HCT116 (cell line): ENCODE measurements around the gene TIMM21. TPM values are rescaled to one million over a fixed set of nuclear protein-coding genes. Genes with fewer than 3 reads are reported as not detected.

ENCODE experiments used
- ATAC-seq: fragments of 200-7000 bp; cut with Tn5 transposase; 2 replicates; pipeline ENCODE4 v1.9.1; 2020; ENCODE audit warnings: mild to moderate bottlenecking, moderate library complexity
- BruUV-seq: library from RNA; stranded (reverse); fragments of 400-500 nt; replicated peaks from 2 replicates; lab custom pipeline; 2021; lab: Mats Ljungman, UMichigan
- CTCF ChIA-PET: fragments of 300-600 bp; sonication (Branson Sonifier 250); formaldehyde crosslinking; loops from one replicate; lab custom pipeline; 2021; ENCODE audit warnings: antibody characterized with exemption; lab: Charles Lee
- POLR2A ChIA-PET: fragments of 300-600, 350-600 bp; sonication (Branson Sonifier 250); formaldehyde crosslinking; loops from one replicate; lab custom pipeline; 2021; ENCODE audit warnings: antibody characterized with exemption; lab: Charles Lee
- RAD21 ChIA-PET, 2 experiments: fragments of 300-600 bp; sonication (Branson Sonifier 250); formaldehyde crosslinking; loops; one replicate each; lab custom pipeline; 2023; ENCODE audit warnings: low total read pairs in 2 of 2; ENCODE audit not compliant: uncharacterized antibody in 2 of 2, unreplicated experiment in 2 of 2, low non-redundant PET in 1 of 2; lab: Charles Lee
- DNase-seq: peaks from one replicate; pipeline ENCODE4 v3.0.0-alpha.2; 2010; ENCODE audit warnings: low read depth, low spot score
- H2AFZ ChIP-seq: fragments of 200-600 bp; shearing (Covaris generic), sonication (generic); 2 replicates; pipeline ENCODE4 v1.6.1; 2017; ENCODE audit warnings: low read depth, mixed run types, mixed read lengths, antibody characterized with exemption, low read length; ENCODE audit not compliant: poor library complexity, severe bottlenecking
- H3K27ac ChIP-seq: 2 replicates; pipeline ENCODE4 v1.5.1; 2012; ENCODE audit warnings: low read depth, low read length
- H3K27me3 ChIP-seq: fragments of 200-600 bp; sonication (generic); 2 replicates; pipeline ENCODE4 v1.6.1; 2016; ENCODE audit warnings: mixed run types, low read length, mixed read lengths; ENCODE audit not compliant: insufficient read depth
- H3K36me3 ChIP-seq, 2 experiments: fragments of 200-500 bp in 1 of 2; fragments of 200-600 bp in 1 of 2; sonication (Bioruptor generic) in 1 of 2; sonication (generic) in 1 of 2; 2 replicates each; pipeline versions ENCODE4 v1.5.1 to v1.6.1; 2014 to 2016; ENCODE audit warnings: low read length in 2 of 2, inconsistent platforms in 1 of 2, mixed read lengths in 1 of 2, mixed run types in 1 of 2; ENCODE audit not compliant: insufficient read depth in 2 of 2, control insufficient read depth in 1 of 2
- H3K4me1 ChIP-seq, 2 experiments: fragments of 200-600 bp in 1 of 2; sonication (generic) in 1 of 2; 2 replicates each; pipeline versions ENCODE4 v1.5.1 to v1.6.1; 2012 to 2017; ENCODE audit warnings: low read length in 2 of 2, inconsistent platforms in 1 of 2, mild to moderate bottlenecking in 1 of 2, mixed read lengths in 1 of 2, mixed run types in 1 of 2, moderate library complexity in 1 of 2; ENCODE audit not compliant: insufficient read depth in 2 of 2, control insufficient read depth in 1 of 2
- H3K4me2 ChIP-seq: fragments of 200-600 bp; sonication (generic); 2 replicates; pipeline ENCODE4 v1.6.1; 2017; ENCODE audit warnings: mixed run types, low read length, mixed read lengths
- H3K4me3 ChIP-seq, 2 experiments: fragments of 200-600 bp in 1 of 2; sonication (generic) in 1 of 2; replicated peaks in 1 of 2; 2 replicates each; pipeline ENCODE4 v1.5.1; 2011 to 2016; ENCODE audit warnings: low read length in 2 of 2, control low read depth in 1 of 2, low read depth in 1 of 2, mild to moderate bottlenecking in 1 of 2, mixed read lengths in 1 of 2, mixed run types in 1 of 2
- H3K79me2 ChIP-seq: fragments of 200-600 bp; sonication (generic); 2 replicates; pipeline ENCODE4 v1.6.1; 2017; ENCODE audit warnings: mild to moderate bottlenecking, mixed run types, low read length, moderate library complexity, mixed read lengths; ENCODE audit not compliant: insufficient read depth
- H3K9ac ChIP-seq: fragments of 200-600 bp; sonication (generic); 2 replicates; pipeline ENCODE4 v1.6.1; 2016; ENCODE audit warnings: low read length, mixed read lengths
- H3K9me2 ChIP-seq: fragments of 200-600 bp; sonication (generic), shearing (Covaris generic); 2 replicates; pipeline ENCODE4 v1.6.1; 2017; ENCODE audit warnings: mixed run types, mild to moderate bottlenecking, moderate library complexity; ENCODE audit not compliant: insufficient read depth
- H3K9me3 ChIP-seq, 2 experiments: fragments of 200-500 bp in 1 of 2; fragments of 200-600 bp in 1 of 2; sonication (Bioruptor generic) in 1 of 2; sonication (generic) in 1 of 2; 2 replicates each; pipeline ENCODE4 v1.6.1; 2014 to 2017; ENCODE audit warnings: low read length in 2 of 2, mixed read lengths in 2 of 2, inconsistent platforms in 1 of 2, low read depth in 1 of 2, mild to moderate bottlenecking in 1 of 2, mixed run types in 1 of 2, moderate library complexity in 1 of 2; ENCODE audit not compliant: control insufficient read depth in 1 of 2, insufficient read depth in 1 of 2
- H4K20me1 ChIP-seq: fragments of 200-600 bp; sonication (generic), shearing (Covaris generic); 2 replicates; pipeline ENCODE4 v1.6.1; 2017; ENCODE audit warnings: mixed run types, mild to moderate bottlenecking, moderate library complexity; ENCODE audit not compliant: insufficient read depth
- CBX3 ChIP-seq: IDR thresholded peaks from 2 replicates; pipeline ENCODE4 v1.6.1; 2012; ENCODE audit warnings: low read depth
- EGR1 ChIP-seq: IDR thresholded peaks from 2 replicates; pipeline ENCODE4 v1.6.1; 2012; ENCODE audit warnings: low read depth
- EZH2 ChIP-seq: fragments of 200-600 bp; sonication (generic); IDR thresholded peaks from 2 replicates; pipeline ENCODE4 v1.6.1; 2017; ENCODE audit warnings: antibody characterized with exemption, mixed run types
- EZH2phosphoT487 ChIP-seq: fragments of 200-600 bp; IDR thresholded peaks from 2 replicates; pipeline ENCODE4 v1.6.1; 2018; ENCODE audit warnings: antibody characterized with exemption, borderline replicate concordance
- FOSL1 ChIP-seq: IDR thresholded peaks from 2 replicates; pipeline ENCODE4 v1.6.1; 2012; ENCODE audit warnings: low read depth
- POLR2A ChIP-seq: IDR thresholded peaks from 2 replicates; pipeline ENCODE4 v1.7.0; 2011; ENCODE audit warnings: borderline replicate concordance; ENCODE audit not compliant: insufficient read depth, insufficient read length; ENCODE audit errors: extremely low read depth
- POLR2AphosphoS5 ChIP-seq: IDR thresholded peaks from 2 replicates; pipeline ENCODE4 v1.6.1; 2011; ENCODE audit warnings: mild to moderate bottlenecking, low read depth, low read length, moderate library complexity
- ZNF274 ChIP-seq: fragments of 200-500 bp; sonication (Bioruptor generic); IDR thresholded peaks from 2 replicates; pipeline ENCODE4 v1.6.1; 2014; ENCODE audit warnings: mild to moderate bottlenecking, low read depth, low read length, inconsistent platforms
- intact Hi-C: fragments of 100-400 bp; cut with micrococcal nuclease; formaldehyde crosslinking; loops from 2 replicates; pipeline ENCODE4 v1.10.0; 2022
- total RNA-seq: library from RNA; stranded (reverse); gene quantifications from one replicate; pipeline ENCODE4 v1.2.1, GENCODE V29; 2021; ENCODE audit not compliant: unreplicated experiment
- TF ChIP-seq, protein P1 (sequence below), 3 experiments: fragments of 200-600 bp in 1 of 3; sonication (generic) in 1 of 3; IDR thresholded peaks in 2 of 3; conservative IDR thresholded peaks in 1 of 3; 2 replicates each; pipeline ENCODE4 v1.5.1; 2012 to 2017; ENCODE audit warnings: low read depth in 2 of 3, low read length in 2 of 3, antibody characterized with exemption in 1 of 3, borderline replicate concordance in 1 of 3, control low read depth in 1 of 3, mild to moderate bottlenecking in 1 of 3, mixed read lengths in 1 of 3, mixed run types in 1 of 3, moderate library complexity in 1 of 3; ENCODE audit not compliant: insufficient read depth in 1 of 3
- TF ChIP-seq, protein P2 (sequence below): IDR thresholded peaks from 2 replicates; pipeline ENCODE4 v1.6.1; 2011; ENCODE audit warnings: mild to moderate bottlenecking, low read length, moderate library complexity; ENCODE audit not compliant: insufficient replicate concordance; ENCODE audit errors: extremely low read depth
- TF ChIP-seq, protein P3 (sequence below): IDR thresholded peaks from 2 replicates; pipeline ENCODE4 v1.6.1; 2012
- TF ChIP-seq, protein P4 (sequence below): IDR thresholded peaks from 2 replicates; pipeline ENCODE4 v1.6.1; 2012

Gene TIMM21
- total RNA-seq, 1 experiment from 2014 or later = 33.3 TPM

DNA sequence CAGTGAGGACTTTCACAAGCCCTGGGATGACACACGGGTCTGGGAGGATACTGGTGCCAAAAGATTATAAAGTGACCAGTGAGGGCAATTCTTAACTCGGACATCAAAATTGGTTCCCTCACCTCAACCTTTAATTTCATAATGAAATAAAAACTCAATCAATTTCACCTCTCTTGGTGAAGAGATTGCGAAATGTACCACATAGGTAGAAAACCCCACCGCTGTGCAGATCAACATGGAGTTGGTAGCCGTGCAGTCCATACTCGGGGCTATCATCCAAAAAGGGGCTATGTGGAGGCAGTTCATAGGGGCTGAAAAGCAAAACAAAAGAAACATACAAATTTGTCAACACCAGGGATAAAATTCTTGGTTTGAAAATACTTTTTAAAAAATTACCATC is 25.1 kb upstream of the TIMM21 start:
- intact Hi-C loops = no loop called here
- Histone ChIP-seq H4K20me1 (no peaks in the 10 kb centered on the region), H3K9me3 (no peaks in the 10 kb centered on the region), H3K4me1 (no peaks in the 10 kb centered on the region), H3K27me3 (peaks cover 73% of the 10 kb centered on the region), H3K9me2 (no peaks in the 10 kb centered on the region), H3K4me2 (no peak overlapping the region), H3K27ac (no peak overlapping the region), H2AFZ (no peak overlapping the region), H3K36me3 (no peaks in the 10 kb centered on the region), H3K9ac (no peak overlapping the region), H3K79me2 (no peaks in the 10 kb centered on the region), H3K4me3 (no peak overlapping the region)
- BruUV-seq = no TSS peak
- POLR2A ChIA-PET = no interaction called here
- no peak for TF ChIP-seq FOSL1
- TF ChIP-seq POLR2A = no peak
- TF ChIP-seq, protein P1, sequence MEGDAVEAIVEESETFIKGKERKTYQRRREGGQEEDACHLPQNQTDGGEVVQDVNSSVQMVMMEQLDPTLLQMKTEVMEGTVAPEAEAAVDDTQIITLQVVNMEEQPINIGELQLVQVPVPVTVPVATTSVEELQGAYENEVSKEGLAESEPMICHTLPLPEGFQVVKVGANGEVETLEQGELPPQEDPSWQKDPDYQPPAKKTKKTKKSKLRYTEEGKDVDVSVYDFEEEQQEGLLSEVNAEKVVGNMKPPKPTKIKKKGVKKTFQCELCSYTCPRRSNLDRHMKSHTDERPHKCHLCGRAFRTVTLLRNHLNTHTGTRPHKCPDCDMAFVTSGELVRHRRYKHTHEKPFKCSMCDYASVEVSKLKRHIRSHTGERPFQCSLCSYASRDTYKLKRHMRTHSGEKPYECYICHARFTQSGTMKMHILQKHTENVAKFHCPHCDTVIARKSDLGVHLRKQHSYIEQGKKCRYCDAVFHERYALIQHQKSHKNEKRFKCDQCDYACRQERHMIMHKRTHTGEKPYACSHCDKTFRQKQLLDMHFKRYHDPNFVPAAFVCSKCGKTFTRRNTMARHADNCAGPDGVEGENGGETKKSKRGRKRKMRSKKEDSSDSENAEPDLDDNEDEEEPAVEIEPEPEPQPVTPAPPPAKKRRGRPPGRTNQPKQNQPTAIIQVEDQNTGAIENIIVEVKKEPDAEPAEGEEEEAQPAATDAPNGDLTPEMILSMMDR (IDR thresholded peaks at IDR 0.05 in 2 of 3, conservative IDR thresholded peaks at IDR 0.05 in 1 of 3; ENCODE audit: borderline replicate concordance in 1 of 3, insufficient read depth in 1 of 3, low read depth in 2 of 3, low read length in 2 of 3) = no peak
- no peak for TF ChIP-seq EZH2phosphoT487
- no peak for TF ChIP-seq EGR1
- TF ChIP-seq, protein P2, sequence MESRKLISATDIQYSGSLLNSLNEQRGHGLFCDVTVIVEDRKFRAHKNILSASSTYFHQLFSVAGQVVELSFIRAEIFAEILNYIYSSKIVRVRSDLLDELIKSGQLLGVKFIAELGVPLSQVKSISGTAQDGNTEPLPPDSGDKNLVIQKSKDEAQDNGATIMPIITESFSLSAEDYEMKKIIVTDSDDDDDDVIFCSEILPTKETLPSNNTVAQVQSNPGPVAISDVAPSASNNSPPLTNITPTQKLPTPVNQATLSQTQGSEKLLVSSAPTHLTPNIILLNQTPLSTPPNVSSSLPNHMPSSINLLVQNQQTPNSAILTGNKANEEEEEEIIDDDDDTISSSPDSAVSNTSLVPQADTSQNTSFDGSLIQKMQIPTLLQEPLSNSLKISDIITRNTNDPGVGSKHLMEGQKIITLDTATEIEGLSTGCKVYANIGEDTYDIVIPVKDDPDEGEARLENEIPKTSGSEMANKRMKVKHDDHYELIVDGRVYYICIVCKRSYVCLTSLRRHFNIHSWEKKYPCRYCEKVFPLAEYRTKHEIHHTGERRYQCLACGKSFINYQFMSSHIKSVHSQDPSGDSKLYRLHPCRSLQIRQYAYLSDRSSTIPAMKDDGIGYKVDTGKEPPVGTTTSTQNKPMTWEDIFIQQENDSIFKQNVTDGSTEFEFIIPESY = no peak
- no peak for TF ChIP-seq ZNF274
- no peak for TF ChIP-seq EZH2
- TF ChIP-seq, protein P3, sequence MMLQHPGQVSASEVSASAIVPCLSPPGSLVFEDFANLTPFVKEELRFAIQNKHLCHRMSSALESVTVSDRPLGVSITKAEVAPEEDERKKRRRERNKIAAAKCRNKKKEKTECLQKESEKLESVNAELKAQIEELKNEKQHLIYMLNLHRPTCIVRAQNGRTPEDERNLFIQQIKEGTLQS = no peak
- no peak for TF ChIP-seq CBX3
- no peak for TF ChIP-seq POLR2AphosphoS5
- TF ChIP-seq, protein P4, sequence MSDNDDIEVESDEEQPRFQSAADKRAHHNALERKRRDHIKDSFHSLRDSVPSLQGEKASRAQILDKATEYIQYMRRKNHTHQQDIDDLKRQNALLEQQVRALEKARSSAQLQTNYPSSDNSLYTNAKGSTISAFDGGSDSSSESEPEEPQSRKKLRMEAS = no peak
- ATAC-seq = no peak
- CTCF ChIA-PET = no interaction called here
- no peak for DNase-seq
- RAD21 ChIA-PET = no interaction called here
